ENCODE data around the gene RELN. TPM values are rescaled to one million over a fixed set of nuclear protein-coding genes. Genes with fewer than 3 reads are reported as not detected.

The RELN gene
- total RNA-seq, 6 donors from 2014 or later, result 1.1 to 3.6 (median 2.6) TPM; not detected in 1

GRCh38 chr7:103532955-103533354, 456.5 kb downstream of the RELN start:
- Histone ChIP-seq H3K27me3 (no peaks in the 10 kb centered on the region), H3K36me3 (no peaks in the 10 kb centered on the region), H3K4me3 (no peak overlapping the region), H3K4me1 (no peaks in the 10 kb centered on the region), H3K9me3 (no peaks in the 10 kb centered on the region), H3K27ac (no peak overlapping the region)
- TF ChIP-seq POLR2A (IDR thresholded peaks at IDR 0.05) (no peak), CTCF (IDR thresholded peaks at IDR 0.05) (no peak), POLR2AphosphoS5 (IDR thresholded peaks at IDR 0.05) (no peak), EP300 (IDR thresholded peaks at IDR 0.05) (no peak)
- ATAC-seq (ENCODE audit: low FRiP score in 2 of 2), result no peak
- no peak for DNase-seq
- WGBS, 2 donors, result 83 to 84% methylated on average over 5 of the region's 5 CpGs

- Histone ChIP-seq H3K27me3 (no peaks in the 10 kb centered on the region), H3K36me3 (no peaks in the 10 kb centered on the region), H3K4me3 (no peak overlapping the region), H3K9me3 (no peaks in the 10 kb centered on the region), H3K4me1 (no peaks in the 10 kb centered on the region), H3K27ac (no peak overlapping the region)
- TF ChIP-seq POLR2AphosphoS5 (IDR thresholded peaks at IDR 0.05) (no peak), CTCF (IDR thresholded peaks at IDR 0.05) (no peak), POLR2A (IDR thresholded peaks at IDR 0.05) (no peak), EP300 (IDR thresholded peaks at IDR 0.05) (no peak)
- DNase-seq (no peak), ATAC-seq (ENCODE audit: low FRiP score in 2 of 2) (no peak)
- WGBS, 2 donors, result 76 to 85% methylated on average over 2 of the region's 2 CpGs
These were observed 461.3 kb downstream of the RELN start for GRCh38 chr7:103528152-103528551.

GRCh38 chr7:103525937-103526336, 463.5 kb downstream of the RELN start:
- TF ChIP-seq CTCF (IDR thresholded peaks at IDR 0.05) (no peak), POLR2AphosphoS5 (IDR thresholded peaks at IDR 0.05) (no peak), POLR2A (IDR thresholded peaks at IDR 0.05) (no peak), EP300 (IDR thresholded peaks at IDR 0.05) (no peak)
- ATAC-seq (ENCODE audit: low FRiP score in 2 of 2), result no peak
- Histone ChIP-seq H3K27ac (no peak overlapping the region), H3K27me3 (no peaks in the 10 kb centered on the region), H3K4me3 (no peak overlapping the region), H3K9me3 (no peaks in the 10 kb centered on the region), H3K4me1 (no peaks in the 10 kb centered on the region), H3K36me3 (no peaks in the 10 kb centered on the region)
- DNase-seq, result no peak
- 18 to 47% methylated on average over 1 of the region's 1 CpG for WGBS, 2 donors

- ATAC-seq (ENCODE audit: low FRiP score in 2 of 2), result no peak
These were observed 465.2 kb downstream of the RELN start for GRCh38 chr7:103524042-103524907.

More at GRCh38 chr7:103524042-103524907, 465.2 kb downstream of the RELN start:
- peak in 1 of 6 experiments; percentile 17 for TF ChIP-seq CTCF (IDR thresholded peaks at IDR 0.05)
- no peak for TF ChIP-seq EP300 (IDR thresholded peaks at IDR 0.05)
- no peak for TF ChIP-seq POLR2A (IDR thresholded peaks at IDR 0.05)
- no peak for TF ChIP-seq POLR2AphosphoS5 (IDR thresholded peaks at IDR 0.05)
- Histone ChIP-seq H3K27me3 (no peaks in the 10 kb centered on the region), H3K9me3 (no peaks in the 10 kb centered on the region), H3K4me3 (no peak overlapping the region), H3K4me1 (no peaks in the 10 kb centered on the region), H3K36me3 (no peaks in the 10 kb centered on the region), H3K27ac (no peak overlapping the region)
- no peak for DNase-seq
- 40 to 54% methylated on average over 9 of the region's 9 CpGs for WGBS, 2 donors
